Calu3 (cell line): ENCODE measurements around the gene AMPH. TPM values are rescaled to one million over a fixed set of nuclear protein-coding genes. Genes with fewer than 3 reads are reported as not detected.

Experiments used
- BruUV-seq: library from RNA; stranded (reverse); fragments of 400-500 nt; replicated peaks from 2 replicates; lab custom pipeline; 2021; lab: Mats Ljungman, UMichigan
- CTCF ChIA-PET: fragments of 300-600 bp; sonication (Branson Sonifier 250); formaldehyde crosslinking; loops from one replicate; lab custom pipeline; 2022; ENCODE audit warnings: antibody characterized with exemption; lab: Charles Lee
- DNase-seq: peaks from one replicate; pipeline ENCODE4 v3.0.0; 2022
- H3K27ac Mint-ChIP-seq: one replicate; pipeline ENCODE4 v1.8.0; 2022; ENCODE audit warnings: mixed read lengths; ENCODE audit not compliant: unreplicated experiment
- H3K27me3 Mint-ChIP-seq: one replicate; pipeline ENCODE4 v1.8.0; 2022; ENCODE audit warnings: mixed read lengths; ENCODE audit not compliant: unreplicated experiment
- H3K36me3 Mint-ChIP-seq: one replicate; pipeline ENCODE4 v1.8.0; 2022; ENCODE audit warnings: mild to moderate bottlenecking, moderate library complexity, mixed read lengths; ENCODE audit not compliant: insufficient read depth, unreplicated experiment
- H3K4me1 Mint-ChIP-seq: one replicate; pipeline ENCODE4 v1.8.0; 2022; ENCODE audit warnings: mild to moderate bottlenecking, low read depth, mixed read lengths; ENCODE audit not compliant: unreplicated experiment
- H3K4me3 Mint-ChIP-seq: one replicate; pipeline ENCODE4 v1.8.0; 2022; ENCODE audit warnings: mild to moderate bottlenecking, low read depth, moderate library complexity, mixed read lengths; ENCODE audit not compliant: unreplicated experiment
- H3K9me3 Mint-ChIP-seq: one replicate; pipeline ENCODE4 v1.8.0; 2022; ENCODE audit warnings: low read depth, mixed read lengths; ENCODE audit not compliant: unreplicated experiment
- intact Hi-C: fragments of 100-400 bp; cut with micrococcal nuclease; formaldehyde crosslinking; loops from one replicate; pipeline ENCODE4 v1.10.0; 2022; ENCODE audit not compliant: unreplicated experiment
- total RNA-seq: library from RNA; stranded (reverse); gene quantifications from 2 replicates; pipeline ENCODE4 v1.2.3, GENCODE V29; 2022
- TF ChIP-seq, protein P1 (sequence below): fragments of 200-600 bp; IDR thresholded peaks from one replicate; pipeline ENCODE4 v1.8.0; 2022; ENCODE audit warnings: antibody characterized with exemption; ENCODE audit not compliant: unreplicated experiment

AMPH gene
- total RNA-seq, 1 experiment from 2014 or later = not detected

GRCh38 chr7:38512291-38512690 is 118.9 kb downstream of the AMPH start:
- peaks cover 62% of the 10 kb centered on the region for H3K27me3 Mint-ChIP-seq
- no TSS peak for BruUV-seq
- intact Hi-C loops = no loop called here

GRCh38 chr7:38507384-38507783 is 123.8 kb downstream of the AMPH start:
- intact Hi-C loops = no loop called here
- no peaks in the 10 kb centered on the region for H3K9me3 Mint-ChIP-seq
- no peak for DNase-seq
- peaks cover 86% of the 10 kb centered on the region for H3K27me3 Mint-ChIP-seq
- TF ChIP-seq, protein P1, sequence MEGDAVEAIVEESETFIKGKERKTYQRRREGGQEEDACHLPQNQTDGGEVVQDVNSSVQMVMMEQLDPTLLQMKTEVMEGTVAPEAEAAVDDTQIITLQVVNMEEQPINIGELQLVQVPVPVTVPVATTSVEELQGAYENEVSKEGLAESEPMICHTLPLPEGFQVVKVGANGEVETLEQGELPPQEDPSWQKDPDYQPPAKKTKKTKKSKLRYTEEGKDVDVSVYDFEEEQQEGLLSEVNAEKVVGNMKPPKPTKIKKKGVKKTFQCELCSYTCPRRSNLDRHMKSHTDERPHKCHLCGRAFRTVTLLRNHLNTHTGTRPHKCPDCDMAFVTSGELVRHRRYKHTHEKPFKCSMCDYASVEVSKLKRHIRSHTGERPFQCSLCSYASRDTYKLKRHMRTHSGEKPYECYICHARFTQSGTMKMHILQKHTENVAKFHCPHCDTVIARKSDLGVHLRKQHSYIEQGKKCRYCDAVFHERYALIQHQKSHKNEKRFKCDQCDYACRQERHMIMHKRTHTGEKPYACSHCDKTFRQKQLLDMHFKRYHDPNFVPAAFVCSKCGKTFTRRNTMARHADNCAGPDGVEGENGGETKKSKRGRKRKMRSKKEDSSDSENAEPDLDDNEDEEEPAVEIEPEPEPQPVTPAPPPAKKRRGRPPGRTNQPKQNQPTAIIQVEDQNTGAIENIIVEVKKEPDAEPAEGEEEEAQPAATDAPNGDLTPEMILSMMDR = no peak
- CTCF ChIA-PET = no interaction called here
- no peak overlapping the region for H3K27ac Mint-ChIP-seq
- H3K36me3 Mint-ChIP-seq = no peaks in the 10 kb centered on the region
- no TSS peak for BruUV-seq
- H3K4me3 Mint-ChIP-seq = no peak overlapping the region
- H3K4me1 Mint-ChIP-seq = no peaks in the 10 kb centered on the region

More at GRCh38 chr7:38512291-38512690, 118.9 kb downstream of the AMPH start:
- CTCF ChIA-PET = no interaction called here
- Mint-ChIP-seq H3K9me3 (peaks cover 4% of the 10 kb centered on the region), H3K27ac (no peak overlapping the region), H3K4me3 (no peak overlapping the region), H3K4me1 (no peaks in the 10 kb centered on the region), H3K36me3 (no peaks in the 10 kb centered on the region)
- DNase-seq = no peak
- TF ChIP-seq, protein P1 = no peak

DNA sequence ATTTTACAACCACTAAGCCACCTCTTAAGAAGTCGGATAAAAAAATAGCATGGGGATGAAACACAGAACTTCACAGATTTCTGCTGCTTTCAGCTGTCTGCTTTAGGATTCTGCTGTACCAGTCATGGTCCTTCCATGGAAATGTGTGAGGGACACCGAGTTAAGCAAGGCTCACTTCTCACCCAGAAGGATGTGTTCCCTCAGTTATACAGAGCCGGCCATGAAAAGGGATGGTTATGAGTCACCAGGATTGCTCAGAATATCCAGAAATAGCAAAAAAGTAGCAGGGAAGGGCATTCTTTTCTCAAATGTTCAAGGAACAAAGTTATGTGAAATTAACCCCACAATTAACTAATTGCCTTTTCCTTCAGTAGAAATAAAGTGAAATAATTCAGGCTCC is 124.4 kb downstream of the AMPH start:
- Mint-ChIP-seq H3K36me3 (no peaks in the 10 kb centered on the region), H3K4me1 (no peaks in the 10 kb centered on the region), H3K9me3 (no peaks in the 10 kb centered on the region), H3K4me3 (no peak overlapping the region), H3K27me3 (peaks cover 89% of the 10 kb centered on the region), H3K27ac (no peak overlapping the region)
- intact Hi-C loops = no loop called here
- no TSS peak for BruUV-seq
- DNase-seq = no peak
- CTCF ChIA-PET = no interaction called here
- TF ChIP-seq, protein P1 = no peak

- CTCF ChIA-PET = no interaction called here
- no peaks in the 10 kb centered on the region for H3K4me1 Mint-ChIP-seq
- no peak overlapping the region for H3K27ac Mint-ChIP-seq
- H3K9me3 Mint-ChIP-seq = no peaks in the 10 kb centered on the region
- DNase-seq = no peak
- no peak overlapping the region for H3K4me3 Mint-ChIP-seq
- H3K27me3 Mint-ChIP-seq = peaks cover 85% of the 10 kb centered on the region
- TF ChIP-seq, protein P1 = no peak
- intact Hi-C loops = no loop called here
- no TSS peak for BruUV-seq
- H3K36me3 Mint-ChIP-seq = no peaks in the 10 kb centered on the region
These were observed 125.2 kb downstream of the AMPH start for GRCh38 chr7:38506004-38506403.
